Stomach (tissue), 4 donors: ENCODE data around the gene SSUH2.

Experiments
- EP300 ChIP-seq: sonication (generic); formaldehyde crosslinking; IDR thresholded peaks from one replicate; pipeline ENCODE4 v1.6.1; 2017; ENCODE audit warnings: antibody characterized with exemption
- POLR2A ChIP-seq, 4 donors: fragments of 450-650 bp; IDR thresholded peaks; one replicate each; pipeline ENCODE4 v1.6.1; 2016; ENCODE audit warnings: antibody characterized with exemption in 4 of 4, control low read depth in 2 of 4, mild to moderate bottlenecking in 1 of 4, moderate library complexity in 1 of 4
- POLR2AphosphoS5 ChIP-seq, 3 donors: sonication (generic); formaldehyde crosslinking; IDR thresholded peaks; one replicate each; pipeline ENCODE4 v1.6.1; 2016; ENCODE audit warnings: antibody characterized with exemption in 3 of 3
- TF ChIP-seq, protein P1 (sequence below), 7 experiments: fragments of 450-650 bp in 4 of 7; fragments of 200-600 bp in 3 of 7; sonication (generic) in 3 of 7; IDR thresholded peaks; one replicate each; pipeline ENCODE4 v1.5.1; 2016 to 2019; ENCODE audit warnings: antibody characterized with exemption in 7 of 7, control low read depth in 2 of 7, mild to moderate bottlenecking in 1 of 7

DNA sequence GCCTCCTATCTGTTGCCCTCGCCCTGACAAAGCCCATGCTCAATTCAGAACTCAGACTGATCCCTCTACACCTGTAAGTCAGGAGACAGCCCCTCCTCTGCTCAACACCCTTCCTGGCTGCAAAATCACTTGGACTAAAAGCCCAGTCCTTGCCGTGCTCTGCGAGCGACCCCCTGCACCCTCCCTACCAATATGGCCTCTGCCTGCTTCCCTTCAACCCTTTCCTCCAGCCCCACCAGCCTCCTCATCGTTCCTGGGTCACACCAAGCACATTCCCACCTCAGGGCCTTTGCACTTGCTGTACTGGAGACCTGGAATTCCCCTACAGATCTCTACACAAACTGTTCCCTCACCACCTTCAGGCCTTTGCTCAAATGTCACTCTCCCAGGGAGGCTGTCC lies 5.2 kb upstream of the SSUH2 start:
- TF ChIP-seq, protein P1, sequence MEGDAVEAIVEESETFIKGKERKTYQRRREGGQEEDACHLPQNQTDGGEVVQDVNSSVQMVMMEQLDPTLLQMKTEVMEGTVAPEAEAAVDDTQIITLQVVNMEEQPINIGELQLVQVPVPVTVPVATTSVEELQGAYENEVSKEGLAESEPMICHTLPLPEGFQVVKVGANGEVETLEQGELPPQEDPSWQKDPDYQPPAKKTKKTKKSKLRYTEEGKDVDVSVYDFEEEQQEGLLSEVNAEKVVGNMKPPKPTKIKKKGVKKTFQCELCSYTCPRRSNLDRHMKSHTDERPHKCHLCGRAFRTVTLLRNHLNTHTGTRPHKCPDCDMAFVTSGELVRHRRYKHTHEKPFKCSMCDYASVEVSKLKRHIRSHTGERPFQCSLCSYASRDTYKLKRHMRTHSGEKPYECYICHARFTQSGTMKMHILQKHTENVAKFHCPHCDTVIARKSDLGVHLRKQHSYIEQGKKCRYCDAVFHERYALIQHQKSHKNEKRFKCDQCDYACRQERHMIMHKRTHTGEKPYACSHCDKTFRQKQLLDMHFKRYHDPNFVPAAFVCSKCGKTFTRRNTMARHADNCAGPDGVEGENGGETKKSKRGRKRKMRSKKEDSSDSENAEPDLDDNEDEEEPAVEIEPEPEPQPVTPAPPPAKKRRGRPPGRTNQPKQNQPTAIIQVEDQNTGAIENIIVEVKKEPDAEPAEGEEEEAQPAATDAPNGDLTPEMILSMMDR (IDR thresholded peaks at IDR 0.05) = no peak
- TF ChIP-seq POLR2AphosphoS5 (IDR thresholded peaks at IDR 0.05) (no peak), POLR2A (IDR thresholded peaks at IDR 0.05) (no peak), EP300 (no peak)
